ENCODE results near the gene IQCH.
"Not testable (repeated sequence)": the region's sequence is repeated elsewhere in the genome, so short reads cannot be mapped to it uniquely, and the experiment has no call there.

IQCH gene

GRCh38 chr15:67401336-67401735 lies 146.8 kb downstream of the IQCH start:
- no peak for DNase-seq

DNA sequence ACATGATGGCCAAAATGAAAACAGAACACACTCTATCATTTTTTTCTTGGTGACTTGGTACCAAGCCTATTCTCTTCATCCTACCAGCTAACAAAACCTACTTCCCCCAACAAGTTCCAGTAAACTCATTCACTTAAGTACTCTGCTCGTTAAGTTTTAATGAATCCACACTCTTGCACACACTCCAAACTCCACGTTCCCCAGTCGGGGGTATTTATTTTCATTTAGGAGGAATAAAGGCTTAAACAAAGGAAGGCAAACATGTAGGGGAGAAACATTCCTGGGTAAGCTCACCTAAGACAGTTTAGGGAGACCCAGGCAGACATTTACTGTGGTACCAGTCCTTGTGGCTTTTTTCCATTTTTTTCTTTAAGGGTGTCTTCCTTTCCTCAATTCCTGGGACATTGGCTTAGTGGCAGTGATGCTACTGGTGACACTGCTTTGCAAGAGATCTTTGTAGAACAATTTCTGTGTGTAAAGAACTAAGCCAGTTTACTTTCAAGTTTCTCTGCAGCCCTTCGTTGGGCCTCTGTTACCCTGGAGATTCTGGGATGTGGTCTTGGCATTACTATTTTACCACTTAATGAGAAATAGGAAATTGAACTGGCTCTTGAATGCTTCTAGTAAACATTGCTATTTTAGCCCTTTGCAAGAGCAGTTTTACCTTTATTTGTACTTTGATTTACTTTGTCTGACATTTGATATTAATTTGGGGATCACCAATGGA lies 149.0 kb downstream of the IQCH start:
- DNase-seq: no peak

- DNase-seq: no peak
Observed at GRCh38 chr15:67405208-67406191, 150.9 kb downstream of the IQCH start.

DNA sequence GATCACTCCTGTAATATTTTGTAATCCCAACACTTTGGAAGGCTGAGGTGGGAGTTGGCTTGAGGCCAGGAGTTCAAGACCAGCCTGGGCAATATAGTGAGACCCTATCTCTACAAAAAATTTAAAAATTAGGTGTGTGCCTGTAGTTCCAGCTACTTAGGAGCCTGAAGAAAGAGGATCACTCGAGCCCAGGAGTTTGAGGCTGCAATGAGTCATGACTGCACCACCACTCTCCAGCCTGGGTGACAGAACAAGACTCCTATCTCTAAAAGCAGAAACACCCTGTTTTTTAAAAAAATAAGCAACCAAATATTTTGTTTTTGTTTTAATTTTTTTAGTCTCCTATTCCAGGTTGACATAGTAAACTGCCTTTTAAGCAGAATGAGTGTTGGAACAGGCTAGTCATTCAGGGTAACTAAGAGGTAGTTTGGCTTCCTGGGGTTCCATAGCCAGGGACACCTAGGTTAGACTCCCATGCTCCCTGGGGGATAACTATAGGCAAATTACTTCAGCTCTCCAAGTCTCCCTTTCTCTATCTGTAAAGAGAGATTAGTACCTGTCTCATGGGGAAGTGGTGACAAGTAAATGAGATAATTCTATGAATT lies 151.8 kb downstream of the IQCH start:
- no peak for DNase-seq

GRCh38 chr15:67407786-67408185 lies 153.2 kb downstream of the IQCH start:
- DNase-seq: no peak

DNA sequence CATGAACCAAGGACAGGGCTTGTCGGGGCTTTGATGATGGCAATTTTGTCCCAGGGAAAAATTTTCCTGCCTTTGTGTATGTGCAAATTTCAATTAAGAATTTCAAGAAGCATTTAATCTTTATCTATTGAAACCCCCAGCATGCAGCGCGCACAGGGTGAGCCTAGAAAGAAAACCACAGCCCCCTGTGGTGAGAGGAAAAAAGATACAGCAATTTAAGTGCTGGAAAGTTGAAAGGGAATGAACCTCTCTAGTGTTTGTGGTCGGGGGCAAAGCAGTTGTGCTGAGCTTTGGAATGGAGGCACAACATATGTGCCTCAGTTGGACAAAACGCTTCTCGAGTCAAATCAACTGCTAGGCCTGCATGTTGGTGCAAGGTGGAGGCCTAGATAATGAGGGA lies 154.6 kb downstream of the IQCH start:
- DNase-seq: no peak

DNA sequence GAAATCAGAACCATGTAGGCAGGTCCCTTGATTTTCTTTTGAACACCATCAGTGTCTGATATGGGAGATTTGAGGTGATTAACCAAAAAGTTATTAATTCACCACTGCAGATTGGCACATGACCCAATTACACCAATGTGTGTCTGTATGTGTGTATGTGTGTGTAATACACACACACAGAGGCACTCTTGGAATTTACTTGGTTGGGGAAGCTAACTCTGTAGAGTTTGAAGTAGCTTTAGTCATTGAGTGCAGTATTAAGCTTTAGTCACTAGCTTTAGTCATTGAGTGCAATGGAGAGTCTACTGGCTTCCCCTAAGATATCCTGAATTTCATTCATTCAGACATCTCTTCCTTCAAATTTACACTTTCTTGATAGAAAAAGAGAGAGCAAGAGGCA lies 156.9 kb downstream of the IQCH start:
- DNase-seq: no peak

DNA sequence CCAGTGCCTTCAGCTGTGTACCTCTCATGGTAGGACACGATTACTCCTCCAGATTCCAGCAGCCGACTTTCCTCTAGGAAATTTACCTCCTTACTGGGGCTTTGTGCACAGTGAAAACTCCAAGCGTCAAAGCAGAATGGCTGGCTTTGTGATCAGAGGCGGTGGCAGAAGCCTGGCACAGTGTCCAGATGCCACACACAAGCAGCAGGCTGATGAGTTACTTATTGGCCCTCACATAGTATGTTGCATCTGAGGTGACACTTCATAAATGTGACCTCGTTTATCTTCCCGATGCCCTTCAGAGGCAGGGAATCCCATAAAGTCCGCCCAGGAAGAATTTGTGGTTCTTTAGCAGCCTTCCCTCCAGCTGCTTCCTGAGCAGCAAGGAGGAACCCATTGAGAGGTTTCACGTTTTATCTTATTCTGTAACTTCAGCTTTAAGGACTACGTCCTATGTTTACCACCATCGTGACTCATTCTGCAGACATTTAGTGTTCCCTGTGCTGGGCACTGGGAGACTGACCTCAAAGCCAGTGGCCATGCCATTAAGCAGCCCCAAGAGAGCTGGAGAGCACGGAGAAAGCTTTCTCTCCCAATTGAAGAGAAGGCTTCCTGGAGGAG lies 159.3 kb downstream of the IQCH start:
- DNase-seq: no peak

GRCh38 chr15:67415181-67415580 lies 160.6 kb downstream of the IQCH start:
- DNase-seq: no peak

DNA sequence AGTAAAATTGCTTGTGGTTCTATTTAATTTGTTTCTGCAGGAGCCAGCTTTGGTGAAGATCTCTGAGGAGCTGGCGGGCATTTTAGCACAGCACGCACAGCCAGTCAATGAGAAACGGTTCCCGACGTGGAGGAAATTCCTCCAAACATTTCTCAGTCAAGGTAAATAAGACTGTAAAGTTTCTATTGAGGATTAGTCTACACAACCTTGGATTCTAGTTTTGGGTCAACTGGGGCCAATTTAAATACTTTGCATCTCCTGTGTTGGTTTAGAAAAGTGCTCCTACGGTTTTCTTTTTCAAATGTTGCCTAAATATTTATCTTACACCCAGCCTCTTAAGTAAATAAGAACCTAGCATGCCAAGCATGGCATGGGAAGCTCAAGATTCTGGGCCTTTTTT lies 162.3 kb downstream of the IQCH start:
- no peak for DNase-seq

DNA sequence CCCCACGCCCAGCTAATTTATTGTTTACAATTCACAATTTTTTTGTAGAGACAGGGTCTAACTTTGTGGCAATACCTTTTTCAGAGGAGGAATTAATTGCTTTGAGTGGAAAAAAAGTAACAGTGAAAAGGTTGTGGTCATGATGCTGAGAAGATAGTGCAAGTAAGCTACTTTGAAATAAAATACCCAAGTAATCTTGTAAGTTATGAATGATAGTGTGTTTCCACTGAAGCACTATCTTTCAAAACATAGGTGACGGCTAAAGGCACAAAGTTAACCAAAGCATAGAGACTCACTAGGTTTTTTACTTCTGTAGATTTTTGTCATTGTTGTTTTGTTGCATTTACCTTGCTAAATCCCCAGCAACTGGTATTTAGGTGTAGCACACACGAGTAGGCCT lies 165.1 kb downstream of the IQCH start:
- no peak for DNase-seq

- no peak for DNase-seq
Observed at GRCh38 chr15:67420137-67420536, 165.6 kb downstream of the IQCH start.

DNA sequence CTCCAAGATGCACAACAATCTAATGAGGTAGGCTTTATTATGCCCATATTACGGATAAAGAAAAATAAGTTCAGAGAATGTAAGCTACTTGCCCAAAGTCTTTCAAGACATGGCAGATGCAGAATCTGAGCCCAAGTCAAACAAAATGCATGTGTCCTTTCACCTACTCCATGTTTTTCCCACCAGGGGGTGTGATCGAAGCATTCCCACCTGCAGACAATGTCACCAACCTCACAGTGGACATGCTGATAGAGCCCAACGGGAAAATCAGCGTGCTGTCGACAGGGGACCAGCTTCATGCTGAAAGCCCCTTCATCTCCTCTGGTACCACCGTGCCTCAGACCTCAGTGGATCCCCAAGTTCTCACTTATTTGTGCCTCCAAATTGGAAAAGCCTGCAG lies 166.5 kb downstream of the IQCH start:
- no peak for DNase-seq

GRCh38 chr15:67422296-67422695 lies 167.7 kb downstream of the IQCH start:
- DNase-seq: no peak

DNA sequence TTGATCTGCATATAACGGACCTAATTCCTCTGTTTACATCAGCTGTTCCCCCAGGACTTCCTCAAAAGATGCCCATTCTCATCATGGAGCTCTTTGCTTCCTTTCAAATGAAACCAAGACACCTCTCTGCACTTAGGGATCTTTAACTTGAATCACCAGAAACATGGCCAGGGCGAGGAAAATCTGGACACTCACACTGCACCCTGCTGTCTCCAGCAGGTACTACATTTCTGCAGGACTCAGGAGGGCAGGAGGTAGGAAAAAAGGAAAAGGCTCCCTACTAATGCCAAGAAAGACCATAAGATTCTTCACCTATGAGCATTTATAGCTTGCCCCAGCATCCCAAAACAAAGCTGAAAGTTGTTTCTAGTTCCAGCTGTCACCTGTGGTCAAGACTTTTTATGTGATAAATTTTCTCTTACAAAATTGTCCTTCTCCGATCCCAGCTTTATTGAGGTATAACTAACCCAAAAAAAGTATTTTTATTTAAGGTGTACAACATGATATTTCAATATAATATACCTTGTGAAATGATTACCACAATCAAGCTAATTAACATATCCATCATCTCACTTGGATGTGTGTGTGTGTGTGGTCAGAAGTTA lies 179.0 kb downstream of the IQCH start:
- no peak for DNase-seq

GRCh38 chr15:67436351-67437250 lies 182.0 kb downstream of the IQCH start:
- not testable (repeated sequence) for DNase-seq

GRCh38 chr15:67444100-67444499 lies 189.5 kb downstream of the IQCH start:
- no peak for DNase-seq

DNA sequence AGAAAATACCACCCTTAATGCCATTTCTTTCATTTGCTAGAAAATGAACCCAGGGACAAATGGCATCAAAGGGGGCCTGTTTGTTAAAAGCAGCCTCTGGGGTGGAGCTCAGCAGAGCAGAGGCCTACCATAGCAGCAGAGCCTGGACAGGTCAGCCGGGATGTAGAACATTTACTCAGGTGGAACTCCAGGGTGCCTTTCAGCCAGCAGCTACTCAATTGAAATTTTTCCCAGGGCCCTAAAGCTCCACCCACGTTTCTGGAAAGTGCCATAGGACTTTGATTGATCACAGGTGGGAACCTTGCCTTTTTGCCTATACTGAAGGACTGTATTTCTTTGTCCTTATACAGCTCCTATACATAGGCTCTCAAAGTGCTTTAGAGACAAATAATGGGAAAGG lies 191.9 kb downstream of the IQCH start:
- DNase-seq: no peak

- DNase-seq: not testable (repeated sequence)
Observed at GRCh38 chr15:67448372-67448771, 193.8 kb downstream of the IQCH start.

- DNase-seq: not testable (repeated sequence)
Observed at GRCh38 chr15:67453703-67454102, 199.1 kb downstream of the IQCH start.

Measured in effector CD4-positive, alpha-beta T cell (primary cell).